CD4-positive, alpha-beta T cell treated with Interleukin-2 at 100 ng/mL for 4 hours (primary cell): ENCODE results near the gene MIA3.
"Not testable (repeated sequence)": the region's sequence is repeated elsewhere in the genome, so short reads cannot be mapped to it uniquely, and the experiment has no call there.

ENCODE experiments used
- DNase-seq: peaks from one replicate; pipeline ENCODE4 v3.0.0-alpha.2; 2020; ENCODE audit warnings: low spot score

The MIA3 gene

GRCh38 chr1:222622765-222623164, 4.9 kb downstream of the MIA3 start:
- DNase-seq: no peak

- DNase-seq: no peak
Observed at GRCh38 chr1:222623458-222623857, 5.6 kb downstream of the MIA3 start.

DNA sequence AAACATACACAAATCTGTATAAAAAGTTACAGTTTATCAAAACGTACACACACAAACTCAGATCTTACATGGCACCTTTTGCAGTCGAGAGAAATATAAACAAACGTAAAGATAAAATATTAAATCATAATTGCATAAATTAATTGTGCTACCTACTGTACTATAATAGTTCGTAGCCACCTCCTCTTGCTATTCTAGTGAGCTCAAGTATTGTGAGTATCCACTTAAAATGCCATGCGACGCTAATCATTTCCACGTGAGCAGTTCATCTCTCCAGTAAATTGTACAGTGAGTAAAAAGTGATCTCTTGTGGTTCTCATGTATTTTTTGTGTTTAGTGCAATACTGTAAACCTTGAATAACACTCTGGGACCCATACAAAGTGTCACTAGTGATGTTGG, 6.3 kb downstream of the MIA3 start:
- DNase-seq: no peak

DNA sequence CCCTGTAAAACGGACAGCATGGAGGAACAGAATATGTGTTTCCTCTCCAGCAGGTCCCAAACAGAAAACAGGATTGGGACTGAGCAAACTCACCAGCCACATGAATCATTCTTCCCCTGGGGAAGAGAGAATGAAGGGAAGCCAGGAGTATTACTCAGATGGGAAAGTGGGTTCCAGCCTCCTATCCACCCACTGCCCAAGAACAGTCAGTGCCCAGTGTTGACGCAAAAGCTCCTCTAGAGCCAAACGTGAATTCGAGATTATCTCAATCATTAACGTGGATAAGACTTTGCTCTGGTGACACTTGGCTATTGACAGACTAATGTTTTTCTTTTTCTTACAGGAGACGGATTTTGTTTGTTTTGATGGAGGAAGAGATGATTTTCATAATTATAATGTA, 9.3 kb downstream of the MIA3 start:
- DNase-seq: no peak

- no peak for DNase-seq
Observed at GRCh38 chr1:222629921-222630535, 12.1 kb downstream of the MIA3 start.

DNA sequence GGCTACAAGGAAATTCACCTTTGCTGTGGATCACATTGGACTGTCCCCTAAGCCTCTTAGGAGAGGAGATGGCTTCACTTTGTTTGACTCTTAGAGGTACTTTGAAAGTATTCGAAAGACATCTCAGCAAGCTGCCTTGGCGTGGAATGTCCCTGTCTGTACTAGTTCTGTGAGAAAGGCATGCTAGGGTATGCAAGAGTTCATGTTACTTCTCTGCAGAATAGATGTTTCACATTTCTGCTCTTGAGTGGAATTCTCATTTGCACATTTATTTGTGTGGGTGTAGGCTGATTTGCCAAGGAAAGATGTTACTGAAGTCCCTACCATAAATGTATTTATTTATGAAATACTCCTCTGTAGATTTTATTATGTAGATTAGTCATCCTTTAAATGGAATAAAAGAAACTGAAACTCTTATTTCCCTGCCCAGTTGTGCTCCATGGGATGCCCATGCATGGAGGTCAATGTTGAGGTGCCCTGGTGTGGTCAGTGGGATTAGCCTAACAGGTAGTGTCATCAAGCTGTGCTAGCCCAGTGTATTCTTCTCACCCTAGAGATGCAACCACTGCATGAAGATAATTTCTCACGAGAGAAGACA, 13.8 kb downstream of the MIA3 start:
- no peak for DNase-seq

DNA sequence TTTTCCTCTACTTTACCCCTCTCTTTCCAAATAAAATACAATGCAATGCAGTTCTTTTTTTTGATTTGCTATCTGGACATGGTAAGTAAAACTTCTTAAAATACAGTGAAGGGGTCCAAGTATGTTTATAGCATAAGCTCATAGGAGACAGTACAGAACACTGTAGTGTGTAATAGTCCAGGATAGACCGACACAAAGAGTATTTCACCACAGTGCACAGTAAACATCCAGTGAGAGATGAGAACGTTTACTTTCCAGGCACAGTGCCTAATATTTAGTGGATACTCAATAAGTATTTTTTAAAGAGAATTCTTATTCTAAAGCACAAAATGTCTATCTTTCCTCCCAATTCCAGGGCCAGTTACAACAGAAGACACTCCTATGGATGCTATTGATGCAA, 14.9 kb downstream of the MIA3 start:
- no peak for DNase-seq

- peak; percentile 92 for DNase-seq
Observed at GRCh38 chr1:222634180-222635013, 16.5 kb downstream of the MIA3 start.

- DNase-seq: no peak
Observed at GRCh38 chr1:222641269-222641948, 23.5 kb downstream of the MIA3 start.

DNA sequence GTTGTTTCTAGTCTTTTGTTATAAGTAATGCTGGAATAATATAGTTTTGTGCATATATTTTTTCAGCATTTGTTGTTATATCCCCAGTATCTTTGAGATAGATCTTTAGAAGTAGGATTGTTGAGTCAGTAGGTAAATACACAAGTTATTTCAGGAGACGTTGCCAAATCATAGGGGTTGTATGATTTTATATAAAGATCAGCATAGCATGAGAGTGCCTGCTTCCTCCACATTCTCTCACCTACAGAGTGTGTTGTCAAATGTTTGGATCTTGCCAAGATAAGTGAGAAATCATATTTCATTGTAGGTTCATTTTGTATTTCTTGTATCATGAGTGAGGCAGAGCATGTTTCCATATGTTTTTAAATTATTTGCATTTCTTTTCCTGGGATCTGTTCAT, 24.6 kb downstream of the MIA3 start:
- no peak for DNase-seq

DNA sequence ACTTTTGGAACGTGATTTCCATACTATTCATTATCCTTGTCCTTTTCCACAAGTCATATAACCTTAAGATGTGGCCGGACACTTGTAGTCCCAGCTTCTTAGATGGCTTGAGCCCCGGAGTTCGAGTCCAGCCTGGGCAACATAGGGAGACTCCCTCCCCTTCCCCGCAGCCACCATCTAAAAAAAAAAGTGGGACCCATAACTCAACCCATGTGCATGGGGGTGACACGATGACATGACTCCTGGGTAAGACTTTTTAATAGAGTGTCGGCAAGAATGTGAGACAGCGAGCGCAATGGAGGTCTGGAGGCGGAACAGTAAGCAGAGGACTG, 25.7 kb downstream of the MIA3 start:
- no peak for DNase-seq

- DNase-seq: peak; percentile 98
Observed at GRCh38 chr1:222643938-222644635, 26.2 kb downstream of the MIA3 start.

GRCh38 chr1:222644636-222644980, 26.7 kb downstream of the MIA3 start:
- DNase-seq: peak; percentile 41

- no peak for DNase-seq
Observed at GRCh38 chr1:222652676-222653075, 34.8 kb downstream of the MIA3 start.

DNA sequence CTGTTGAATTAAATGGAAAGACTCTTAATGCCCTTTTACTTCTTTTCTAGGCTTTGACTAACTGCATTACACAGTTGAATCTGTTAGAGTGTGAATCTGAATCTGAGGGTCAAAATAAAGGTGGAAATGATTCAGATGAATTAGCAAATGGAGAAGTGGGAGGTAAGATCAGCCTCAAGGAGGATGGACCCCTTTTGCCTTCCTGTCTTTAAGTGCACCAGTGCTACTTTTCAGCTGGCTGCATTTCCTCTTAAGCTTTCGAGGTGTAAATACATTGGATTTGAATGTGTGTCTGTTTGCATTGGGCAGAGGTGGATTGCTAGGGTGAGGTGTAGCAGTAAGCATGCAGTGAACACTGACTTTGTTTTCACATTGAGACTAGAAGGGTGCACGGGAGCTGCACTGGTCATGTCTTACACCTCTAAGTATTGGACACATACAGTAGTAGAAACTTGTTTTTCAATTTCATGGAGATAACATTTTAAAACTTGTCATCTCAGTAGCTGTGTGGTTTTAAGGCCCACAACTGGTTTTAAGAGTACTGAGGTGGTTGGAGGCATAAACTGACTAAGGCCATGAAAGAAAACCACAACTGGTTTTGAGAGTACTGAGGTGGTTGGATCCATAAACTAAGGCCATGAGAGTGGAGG, 35.4 kb downstream of the MIA3 start:
- DNase-seq: peak; percentile 44

DNA sequence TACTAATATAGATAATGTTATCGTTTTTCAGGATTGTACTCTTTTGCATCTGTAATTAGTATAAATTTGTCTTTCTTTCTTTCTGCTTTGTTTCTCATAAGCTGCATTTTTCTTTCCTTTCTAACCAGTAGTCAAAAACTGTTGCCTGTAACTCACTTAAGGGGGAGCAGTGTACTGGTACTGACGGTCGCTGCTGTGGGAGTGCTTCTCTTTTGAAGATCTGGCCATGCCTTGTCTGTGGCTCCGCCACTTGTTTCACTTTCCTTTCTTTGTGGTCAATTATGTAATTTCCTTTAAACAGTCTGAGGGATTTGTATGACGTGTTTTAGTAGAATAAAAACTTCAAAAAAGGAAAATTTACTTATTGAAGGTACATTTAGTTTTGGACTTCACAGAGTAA, 37.0 kb downstream of the MIA3 start:
- DNase-seq: peak; percentile 90

- DNase-seq: no peak
Observed at GRCh38 chr1:222656391-222657155, 38.7 kb downstream of the MIA3 start.

DNA sequence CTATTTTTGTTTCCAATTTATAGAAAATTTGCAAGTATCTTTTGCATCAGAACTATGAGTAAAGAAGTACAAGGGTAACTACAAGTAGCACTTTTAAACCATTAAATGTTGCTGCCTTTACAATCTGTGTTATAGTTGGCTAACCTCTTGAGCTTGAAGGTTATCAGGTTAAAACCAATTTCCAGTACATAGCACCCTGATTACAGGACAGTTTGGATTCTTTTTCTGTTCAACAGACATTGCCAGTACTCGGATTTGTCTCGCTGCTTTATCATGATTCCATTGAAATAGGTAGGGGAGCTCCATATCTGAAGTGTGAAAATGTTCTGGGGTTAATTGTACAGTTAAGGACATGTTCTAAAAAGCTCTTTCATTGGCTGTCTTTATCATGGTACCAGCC, 40.0 kb downstream of the MIA3 start:
- no peak for DNase-seq

- DNase-seq: no peak
Observed at GRCh38 chr1:222663431-222663934, 45.6 kb downstream of the MIA3 start.

DNA sequence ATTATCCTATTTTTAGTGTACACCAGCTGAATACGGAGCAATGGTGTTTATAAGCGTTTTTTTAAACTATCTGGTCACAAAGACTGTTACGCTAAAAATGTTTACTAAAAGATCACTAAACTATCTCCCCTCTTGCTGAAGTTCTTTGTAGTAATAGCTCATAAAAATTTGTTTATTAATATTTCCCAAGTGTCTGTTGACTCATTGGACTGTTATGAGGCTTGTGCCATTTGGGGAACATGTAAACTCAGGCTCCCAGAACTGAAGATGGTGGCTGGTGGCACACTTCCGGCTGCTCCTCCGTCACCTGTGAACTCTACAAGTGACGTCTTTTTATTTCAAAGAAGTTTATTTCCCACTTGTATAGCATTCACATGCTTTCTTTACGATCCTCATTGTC, 48.1 kb downstream of the MIA3 start:
- DNase-seq: no peak

DNA sequence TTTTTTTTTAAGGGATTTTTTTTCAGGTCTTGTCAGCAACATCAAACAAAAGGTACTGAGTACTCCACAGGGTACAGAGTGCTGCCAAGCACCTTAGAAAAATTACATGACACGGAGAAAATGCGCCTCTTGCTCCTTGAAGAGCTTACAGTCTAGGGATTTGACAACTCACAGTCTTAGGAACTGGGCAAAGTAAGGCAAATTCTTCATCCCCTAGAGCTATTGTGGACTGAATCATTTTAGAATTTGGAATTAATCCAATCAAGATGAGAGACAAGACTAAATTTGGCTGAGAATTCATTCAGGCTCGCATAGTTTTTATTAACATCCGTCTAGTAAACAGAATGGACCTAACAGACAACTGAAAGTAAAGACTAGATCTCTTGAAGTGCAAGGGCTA, 50.3 kb downstream of the MIA3 start:
- DNase-seq: not testable (repeated sequence)
